Body of pancreas (tissue), 4 donors: ENCODE measurements around the gene AIMP1.

Experiments used
- POLR2A ChIP-seq, 3 donors: fragments of 450-650 bp; IDR thresholded peaks; one replicate each; pipeline ENCODE4 v1.6.1; 2016; ENCODE audit warnings: antibody characterized with exemption in 3 of 3, mild to moderate bottlenecking in 2 of 3
- TF ChIP-seq, protein P1 (sequence below), 7 experiments: fragments of 450-650 bp in 4 of 7; fragments of 200-600 bp in 3 of 7; sonication (generic) in 3 of 7; IDR thresholded peaks; one replicate each; pipeline ENCODE4 v1.5.1; 2016 to 2019; ENCODE audit warnings: antibody characterized with exemption in 7 of 7

DNA sequence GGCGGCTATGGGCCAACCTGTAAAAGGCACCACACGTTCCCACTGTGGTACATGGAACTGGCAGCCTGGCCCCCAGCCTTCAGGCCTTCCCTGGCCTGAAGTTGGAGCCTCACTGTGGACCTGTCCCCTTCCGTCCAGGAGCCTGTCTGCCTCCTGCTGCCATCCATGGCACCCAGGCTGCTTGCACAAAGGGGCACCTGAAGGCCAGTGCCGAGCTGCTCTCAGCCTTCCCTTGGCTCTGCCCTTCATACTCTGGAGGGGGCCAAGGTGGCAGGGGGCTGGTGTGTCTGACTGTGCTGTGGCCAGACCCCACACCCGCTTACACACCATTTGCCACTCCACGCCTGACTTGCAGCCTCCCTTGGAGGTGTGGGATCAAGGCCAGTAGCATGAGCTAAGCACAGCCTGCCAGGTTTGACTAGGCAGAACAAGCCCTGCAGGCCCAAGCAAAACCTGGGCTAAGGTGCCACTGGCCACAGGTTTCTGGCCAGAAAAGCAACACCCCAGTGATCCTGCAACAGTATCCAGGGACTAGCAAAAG, 69.6 kb downstream of the AIMP1 start:
- TF ChIP-seq, protein P1, sequence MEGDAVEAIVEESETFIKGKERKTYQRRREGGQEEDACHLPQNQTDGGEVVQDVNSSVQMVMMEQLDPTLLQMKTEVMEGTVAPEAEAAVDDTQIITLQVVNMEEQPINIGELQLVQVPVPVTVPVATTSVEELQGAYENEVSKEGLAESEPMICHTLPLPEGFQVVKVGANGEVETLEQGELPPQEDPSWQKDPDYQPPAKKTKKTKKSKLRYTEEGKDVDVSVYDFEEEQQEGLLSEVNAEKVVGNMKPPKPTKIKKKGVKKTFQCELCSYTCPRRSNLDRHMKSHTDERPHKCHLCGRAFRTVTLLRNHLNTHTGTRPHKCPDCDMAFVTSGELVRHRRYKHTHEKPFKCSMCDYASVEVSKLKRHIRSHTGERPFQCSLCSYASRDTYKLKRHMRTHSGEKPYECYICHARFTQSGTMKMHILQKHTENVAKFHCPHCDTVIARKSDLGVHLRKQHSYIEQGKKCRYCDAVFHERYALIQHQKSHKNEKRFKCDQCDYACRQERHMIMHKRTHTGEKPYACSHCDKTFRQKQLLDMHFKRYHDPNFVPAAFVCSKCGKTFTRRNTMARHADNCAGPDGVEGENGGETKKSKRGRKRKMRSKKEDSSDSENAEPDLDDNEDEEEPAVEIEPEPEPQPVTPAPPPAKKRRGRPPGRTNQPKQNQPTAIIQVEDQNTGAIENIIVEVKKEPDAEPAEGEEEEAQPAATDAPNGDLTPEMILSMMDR (IDR thresholded peaks at IDR 0.05) = no peak
- no peak for TF ChIP-seq POLR2A (IDR thresholded peaks at IDR 0.05)
